GM23338 (cell line): ENCODE results near the gene LMAN1L. TPM values are rescaled to one million over a fixed set of nuclear protein-coding genes. Genes with fewer than 3 reads are reported as not detected.

Source experiments
- ATAC-seq: fragments of 200-7000 bp; cut with Tn5 transposase; 3 replicates; pipeline ENCODE4 v1.9.1; 2020
- DNase-seq: peaks from one replicate; pipeline ENCODE4 v3.0.0-alpha.2; 2015; ENCODE audit warnings: low spot score
- H2AFZ ChIP-seq: fragments of 200-600 bp; sonication (generic); 2 replicates; pipeline ENCODE4 v1.8.0; 2016; ENCODE audit warnings: antibody characterized with exemption, mild to moderate bottlenecking, moderate library complexity
- H3F3A ChIP-seq: fragments of 200-600 bp; sonication (generic); replicated peaks from 2 replicates; pipeline ENCODE4 v1.8.0; 2017; ENCODE audit warnings: antibody characterized with exemption, mixed run types, low read depth
- H3K27ac ChIP-seq: fragments of 200-600 bp; sonication (generic); 2 replicates; pipeline ENCODE4 v1.6.1; 2016; ENCODE audit warnings: low read depth
- H3K27me3 ChIP-seq: fragments of 200-600 bp; sonication (generic); 2 replicates; pipeline ENCODE4 v1.8.0; 2016; ENCODE audit warnings: mild to moderate bottlenecking, mixed run types, moderate library complexity; ENCODE audit not compliant: insufficient read depth
- H3K36me3 ChIP-seq: fragments of 200-600 bp; sonication (generic); 2 replicates; pipeline ENCODE4 v1.8.0; 2016; ENCODE audit warnings: mild to moderate bottlenecking; ENCODE audit not compliant: insufficient read depth
- H3K4me1 ChIP-seq: fragments of 200-600 bp; sonication (generic); 2 replicates; pipeline ENCODE4 v1.8.0; 2016; ENCODE audit warnings: mild to moderate bottlenecking, moderate library complexity; ENCODE audit not compliant: insufficient read depth
- H3K4me2 ChIP-seq: fragments of 200-600 bp; sonication (generic); 2 replicates; pipeline ENCODE4 v1.7.1; 2017; ENCODE audit warnings: mixed run types
- H3K4me3 ChIP-seq: fragments of 200-600 bp; sonication (generic); 2 replicates; pipeline ENCODE4 v1.6.1; 2016; ENCODE audit warnings: mixed run types
- H3K79me2 ChIP-seq: fragments of 200-600 bp; sonication (generic); replicated peaks from 2 replicates; pipeline ENCODE4 v1.8.0; 2017; ENCODE audit warnings: mild to moderate bottlenecking; ENCODE audit not compliant: insufficient read depth
- H3K9me2 ChIP-seq: fragments of 200-600 bp; sonication (generic); 2 replicates; pipeline ENCODE4 v1.8.0; 2017; ENCODE audit not compliant: insufficient read depth
- H4K20me1 ChIP-seq: fragments of 200-600 bp; sonication (generic); replicated peaks from 2 replicates; pipeline ENCODE4 v1.8.0; 2017; ENCODE audit warnings: mild to moderate bottlenecking; ENCODE audit not compliant: insufficient read depth
- H3K27ac Mint-ChIP-seq: 2 replicates; pipeline ENCODE4 v1.8.0; 2020; ENCODE audit warnings: inconsistent platforms, mild to moderate bottlenecking, moderate library complexity, mixed read lengths
- H3K27me3 Mint-ChIP-seq: 3 replicates; pipeline ENCODE4 v1.8.0; 2022; ENCODE audit warnings: low read depth, mild to moderate bottlenecking, moderate library complexity, mixed read lengths, inconsistent platforms; ENCODE audit not compliant: insufficient read depth, poor library complexity
- H3K36me3 Mint-ChIP-seq: 3 replicates; pipeline ENCODE4 v1.8.0; 2021; ENCODE audit warnings: low read depth, mild to moderate bottlenecking, inconsistent platforms, moderate library complexity, mixed read lengths
- H3K4me1 Mint-ChIP-seq: 3 replicates; pipeline ENCODE4 v1.8.0; 2020; ENCODE audit warnings: mild to moderate bottlenecking, inconsistent platforms, mixed read lengths
- H3K4me3 Mint-ChIP-seq: 3 replicates; pipeline ENCODE4 v1.8.0; 2021; ENCODE audit warnings: moderate library complexity, mild to moderate bottlenecking, inconsistent platforms, mixed read lengths
- H3K9me3 Mint-ChIP-seq: 3 replicates; pipeline ENCODE4 v1.8.0; 2020; ENCODE audit warnings: moderate library complexity, mild to moderate bottlenecking, inconsistent platforms, mixed read lengths
- CREB1 ChIP-seq: fragments of 250-450 bp; sonication (Bioruptor Pico); IDR thresholded peaks from 2 replicates; pipeline ENCODE4 v1.5.0; 2020; ENCODE audit warnings: low read depth, mild to moderate bottlenecking, moderate library complexity
- EZH2 ChIP-seq: fragments of 200-600 bp; sonication (generic); IDR thresholded peaks from one replicate; pipeline ENCODE4 v1.8.0; 2017; ENCODE audit warnings: antibody characterized with exemption, mild to moderate bottlenecking, low read depth; ENCODE audit not compliant: unreplicated experiment
- EZH2phosphoT487 ChIP-seq: fragments of 200-600 bp; sonication (generic); IDR thresholded peaks from one replicate; pipeline ENCODE4 v1.8.1; 2018; ENCODE audit warnings: antibody characterized with exemption; ENCODE audit not compliant: unreplicated experiment
- JUNB ChIP-seq: IDR thresholded peaks from one replicate; pipeline ENCODE4 v1.6.1; 2016; ENCODE audit warnings: antibody characterized with exemption; ENCODE audit not compliant: unreplicated experiment
- POLR2AphosphoS5 ChIP-seq: IDR thresholded peaks from 2 replicates; pipeline ENCODE4 v1.6.1; 2016; ENCODE audit warnings: antibody characterized with exemption, low read depth
- ZNF331 ChIP-seq: fragments of 250-450 bp; sonication (Bioruptor Pico); IDR thresholded peaks from 2 replicates; pipeline ENCODE4 v1.5.0; 2020; ENCODE audit warnings: low read depth, mild to moderate bottlenecking, moderate library complexity
- polyA plus RNA-seq: library from polyadenylated mRNA; unstranded; fragments of >200 nt; fragmentation: Nextera tagmentation; extraction: Ambion mirVana; gene quantifications from 2 replicates; pipeline ENCODE4 v1.2.1, GENCODE V29; 2016
- total RNA-seq: library from RNA; depleted of rRNA; stranded (reverse); fragments of >200 nt; shearing (Covaris generic); gene quantifications from 2 replicates; pipeline ENCODE4 v1.2.3, GENCODE V29; 2014
- TF ChIP-seq, protein P1 (sequence below): IDR thresholded peaks from 2 replicates; pipeline ENCODE4 v1.6.1; 2016; ENCODE audit warnings: antibody characterized with exemption
- TF ChIP-seq, protein P2 (sequence below): fragments of 250-450 bp; sonication (Bioruptor Pico); IDR thresholded peaks from 2 replicates; pipeline ENCODE4 v1.5.0; 2020; ENCODE audit warnings: mild to moderate bottlenecking, moderate library complexity

Gene LMAN1L
- total and polyA plus RNA-seq, 2 experiments from 2014 or later = not detected

DNA sequence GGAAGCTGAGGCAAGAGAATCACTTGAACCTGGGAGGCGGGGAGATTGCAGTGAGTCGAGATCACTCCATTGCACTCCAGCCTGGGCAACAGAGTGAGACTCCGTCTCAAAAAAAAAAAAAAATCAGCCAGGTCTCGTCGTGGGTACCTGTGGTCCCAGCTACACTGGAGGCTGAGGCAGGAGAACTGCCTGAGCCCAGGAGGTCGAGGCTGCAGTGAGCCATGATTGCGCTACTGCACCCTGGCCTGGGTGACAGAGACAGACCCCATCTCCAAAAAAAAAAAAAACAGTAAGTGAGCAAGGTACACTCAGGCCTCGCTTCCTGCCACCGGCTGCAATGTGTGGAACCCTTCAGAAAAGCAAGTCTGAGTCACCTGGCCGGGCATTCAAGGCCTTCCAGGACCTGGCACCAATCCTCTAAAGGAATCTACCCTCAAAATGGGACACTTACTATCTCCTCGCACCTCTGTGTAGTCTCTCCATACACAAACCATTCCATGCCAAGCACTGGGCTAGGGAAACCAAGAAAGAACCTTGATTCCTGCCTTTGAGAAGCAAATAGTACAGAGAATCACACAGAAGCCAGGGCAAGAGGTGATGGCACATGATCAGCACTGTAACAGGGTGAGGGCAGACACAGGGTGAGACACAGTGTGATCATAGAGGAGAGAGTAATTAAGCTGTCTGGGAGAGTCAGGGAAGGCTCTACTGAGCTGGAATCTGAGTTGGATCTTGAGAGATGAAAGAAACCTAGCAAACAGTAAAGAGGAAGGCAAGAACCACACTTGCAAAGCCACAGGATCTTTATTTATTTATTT, 50.8 kb downstream of the LMAN1L start:
- TF ChIP-seq EZH2 = no peak
- no peak for TF ChIP-seq ZNF331 (CRISPR knock-in tag)
- TF ChIP-seq, protein P1, sequence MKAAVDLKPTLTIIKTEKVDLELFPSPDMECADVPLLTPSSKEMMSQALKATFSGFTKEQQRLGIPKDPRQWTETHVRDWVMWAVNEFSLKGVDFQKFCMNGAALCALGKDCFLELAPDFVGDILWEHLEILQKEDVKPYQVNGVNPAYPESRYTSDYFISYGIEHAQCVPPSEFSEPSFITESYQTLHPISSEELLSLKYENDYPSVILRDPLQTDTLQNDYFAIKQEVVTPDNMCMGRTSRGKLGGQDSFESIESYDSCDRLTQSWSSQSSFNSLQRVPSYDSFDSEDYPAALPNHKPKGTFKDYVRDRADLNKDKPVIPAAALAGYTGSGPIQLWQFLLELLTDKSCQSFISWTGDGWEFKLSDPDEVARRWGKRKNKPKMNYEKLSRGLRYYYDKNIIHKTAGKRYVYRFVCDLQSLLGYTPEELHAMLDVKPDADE = no peak
- TF ChIP-seq JUNB = no peak
- no peak for TF ChIP-seq CREB1 (CRISPR knock-in tag)
- TF ChIP-seq, protein P2, sequence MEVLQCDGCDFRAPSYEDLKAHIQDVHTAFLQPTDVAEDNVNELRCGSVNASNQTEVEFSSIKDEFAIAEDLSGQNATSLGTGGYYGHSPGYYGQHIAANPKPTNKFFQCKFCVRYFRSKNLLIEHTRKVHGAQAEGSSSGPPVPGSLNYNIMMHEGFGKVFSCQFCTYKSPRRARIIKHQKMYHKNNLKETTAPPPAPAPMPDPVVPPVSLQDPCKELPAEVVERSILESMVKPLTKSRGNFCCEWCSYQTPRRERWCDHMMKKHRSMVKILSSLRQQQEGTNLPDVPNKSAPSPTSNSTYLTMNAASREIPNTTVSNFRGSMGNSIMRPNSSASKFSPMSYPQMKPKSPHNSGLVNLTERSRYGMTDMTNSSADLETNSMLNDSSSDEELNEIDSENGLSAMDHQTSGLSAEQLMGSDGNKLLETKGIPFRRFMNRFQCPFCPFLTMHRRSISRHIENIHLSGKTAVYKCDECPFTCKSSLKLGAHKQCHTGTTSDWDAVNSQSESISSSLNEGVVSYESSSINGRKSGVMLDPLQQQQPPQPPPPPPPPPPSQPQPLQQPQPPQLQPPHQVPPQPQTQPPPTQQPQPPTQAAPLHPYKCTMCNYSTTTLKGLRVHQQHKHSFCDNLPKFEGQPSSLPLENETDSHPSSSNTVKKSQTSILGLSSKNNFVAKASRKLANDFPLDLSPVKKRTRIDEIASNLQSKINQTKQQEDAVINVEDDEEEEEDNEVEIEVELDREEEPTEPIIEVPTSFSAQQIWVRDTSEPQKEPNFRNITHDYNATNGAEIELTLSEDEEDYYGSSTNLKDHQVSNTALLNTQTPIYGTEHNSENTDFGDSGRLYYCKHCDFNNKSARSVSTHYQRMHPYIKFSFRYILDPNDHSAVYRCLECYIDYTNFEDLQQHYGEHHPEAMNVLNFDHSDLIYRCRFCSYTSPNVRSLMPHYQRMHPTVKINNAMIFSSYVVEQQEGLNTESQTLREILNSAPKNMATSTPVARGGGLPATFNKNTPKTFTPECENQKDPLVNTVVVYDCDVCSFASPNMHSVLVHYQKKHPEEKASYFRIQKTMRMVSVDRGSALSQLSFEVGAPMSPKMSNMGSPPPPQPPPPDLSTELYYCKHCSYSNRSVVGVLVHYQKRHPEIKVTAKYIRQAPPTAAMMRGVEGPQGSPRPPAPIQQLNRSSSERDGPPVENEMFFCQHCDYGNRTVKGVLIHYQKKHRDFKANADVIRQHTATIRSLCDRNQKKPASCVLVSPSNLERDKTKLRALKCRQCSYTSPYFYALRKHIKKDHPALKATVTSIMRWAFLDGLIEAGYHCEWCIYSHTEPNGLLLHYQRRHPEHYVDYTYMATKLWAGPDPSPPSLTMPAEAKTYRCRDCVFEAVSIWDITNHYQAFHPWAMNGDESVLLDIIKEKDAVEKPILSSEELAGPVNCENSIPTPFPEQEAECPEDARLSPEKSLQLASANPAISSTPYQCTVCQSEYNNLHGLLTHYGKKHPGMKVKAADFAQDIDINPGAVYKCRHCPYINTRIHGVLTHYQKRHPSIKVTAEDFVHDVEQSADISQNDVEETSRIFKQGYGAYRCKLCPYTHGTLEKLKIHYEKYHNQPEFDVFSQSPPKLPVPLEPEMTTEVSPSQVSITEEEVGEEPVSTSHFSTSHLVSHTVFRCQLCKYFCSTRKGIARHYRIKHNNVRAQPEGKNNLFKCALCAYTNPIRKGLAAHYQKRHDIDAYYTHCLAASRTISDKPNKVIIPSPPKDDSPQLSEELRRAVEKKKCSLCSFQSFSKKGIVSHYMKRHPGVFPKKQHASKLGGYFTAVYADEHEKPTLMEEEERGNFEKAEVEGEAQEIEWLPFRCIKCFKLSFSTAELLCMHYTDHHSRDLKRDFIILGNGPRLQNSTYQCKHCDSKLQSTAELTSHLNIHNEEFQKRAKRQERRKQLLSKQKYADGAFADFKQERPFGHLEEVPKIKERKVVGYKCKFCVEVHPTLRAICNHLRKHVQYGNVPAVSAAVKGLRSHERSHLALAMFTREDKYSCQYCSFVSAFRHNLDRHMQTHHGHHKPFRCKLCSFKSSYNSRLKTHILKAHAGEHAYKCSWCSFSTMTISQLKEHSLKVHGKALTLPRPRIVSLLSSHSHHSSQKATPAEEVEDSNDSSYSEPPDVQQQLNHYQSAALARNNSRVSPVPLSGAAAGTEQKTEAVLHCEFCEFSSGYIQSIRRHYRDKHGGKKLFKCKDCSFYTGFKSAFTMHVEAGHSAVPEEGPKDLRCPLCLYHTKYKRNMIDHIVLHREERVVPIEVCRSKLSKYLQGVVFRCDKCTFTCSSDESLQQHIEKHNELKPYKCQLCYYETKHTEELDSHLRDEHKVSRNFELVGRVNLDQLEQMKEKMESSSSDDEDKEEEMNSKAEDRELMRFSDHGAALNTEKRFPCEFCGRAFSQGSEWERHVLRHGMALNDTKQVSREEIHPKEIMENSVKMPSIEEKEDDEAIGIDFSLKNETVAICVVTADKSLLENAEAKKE (CRISPR knock-in tag) = no peak
- no peak for TF ChIP-seq EZH2phosphoT487
- TF ChIP-seq POLR2AphosphoS5 = no peak
- Histone ChIP-seq H3K4me3 (no peak overlapping the region), H3K4me1 (no peaks in the 10 kb centered on the region), H3F3A (no peaks in the 10 kb centered on the region), H4K20me1 (peaks cover 21% of the 10 kb centered on the region), H3K36me3 (no peaks in the 10 kb centered on the region), H3K79me2 (peaks cover 35% of the 10 kb centered on the region), H3K4me2 (no peak overlapping the region), H2AFZ (no peak overlapping the region), H3K27me3 (no peaks in the 10 kb centered on the region), H3K27ac (no peak overlapping the region), H3K9me2 (no peaks in the 10 kb centered on the region)
- ATAC-seq (no peak), DNase-seq (no peak)
- Mint-ChIP-seq H3K36me3 (peaks cover 14% of the 10 kb centered on the region; the same call in 2 of the 3 replicates), H3K27ac (no peak overlapping the region), H3K4me1 (peaks cover 7% of the 10 kb centered on the region), H3K9me3 (no peaks in the 10 kb centered on the region), H3K27me3 (peaks cover 2% of the 10 kb centered on the region), H3K4me3 (no peak overlapping the region)
